Psoas muscle (tissue), 8 donors: Measurements from ENCODE around the gene CTPS1. TPM values are rescaled to one million over a fixed set of nuclear protein-coding genes. Genes with fewer than 3 reads are reported as not detected.

Experiments used
- ATAC-seq, 4 donors: fragments of 200-7000 bp; cut with Tn5 transposase; one replicate each; pipeline ENCODE4 v1.9.1; 2020; ENCODE audit warnings: moderate library complexity in 3 of 4, mild to moderate bottlenecking in 2 of 4
- DNase-seq, 2 donors: peaks; one replicate each; pipeline ENCODE4 v3.0.0-alpha.2; 2020
- H3K27ac ChIP-seq: fragments of 200-600 bp; one replicate; pipeline ENCODE4 v1.8.0; 2022
- H3K27me3 ChIP-seq, 3 donors: fragments of 200-600 bp in 1 of 3; one replicate each; pipeline versions ENCODE4 v1.6.1 to v1.8.0; 2013 to 2022; ENCODE audit warnings: low read length in 2 of 3, mild to moderate bottlenecking in 2 of 3, moderate library complexity in 1 of 3; ENCODE audit not compliant: insufficient read depth in 3 of 3
- H3K36me3 ChIP-seq, 2 donors: fragments of 200-600 bp in 1 of 2; one replicate each; pipeline versions ENCODE4 v1.6.1 to v1.8.0; 2013 to 2022; ENCODE audit warnings: low read depth in 1 of 2, mild to moderate bottlenecking in 1 of 2, moderate library complexity in 1 of 2; ENCODE audit not compliant: insufficient read depth in 1 of 2
- H3K4me1 ChIP-seq: fragments of 200-600 bp; one replicate; pipeline ENCODE4 v1.8.0; 2022
- H3K4me3 ChIP-seq: fragments of 200-600 bp; one replicate; pipeline ENCODE4 v1.8.0; 2022; ENCODE audit warnings: mild to moderate bottlenecking
- H3K9me3 ChIP-seq: fragments of 200-600 bp; one replicate; pipeline ENCODE4 v1.8.0; 2022
- WGBS, 3 donors: extraction: QIAGEN DNeasy Blood & Tissue Kit; methylation state at CpG; one replicate each; pipeline versions ENCODE4 v1.1.6 to v1.1.7; 2013; 5-methylcytosine and 5-hydroxymethylcytosine counted together
- intact Hi-C, 2 donors: fragments of 100-400 bp; cut with DNase I; formaldehyde crosslinking; loops; one replicate each; pipeline versions ENCODE4 v1.11.0 to v1.14.2; 2022
- polyA plus RNA-seq, 3 donors: library from polyadenylated mRNA; stranded (reverse); fragments of 200-250 nt; gene quantifications; one replicate each; pipeline ENCODE4 v1.2.3, GENCODE V29; 2013
- total RNA-seq, 4 donors: library from RNA; stranded (reverse); fragmentation: NEBNext Ultra II Directional in 2 of 4; extraction: Animal tissue kit (Norgen Biotek cat#: 25700) in 2 of 4; gene quantifications; one replicate each; pipeline versions ENCODE4 v1.2.1 to v1.2.4, GENCODE V29; 2021 to 2023
- TF ChIP-seq, protein P1 (sequence below): fragments of 200-600 bp; IDR thresholded peaks from one replicate; pipeline ENCODE4 v1.8.0; 2022; ENCODE audit warnings: antibody characterized with exemption
- donor health status: healthy with polysubstance abuse.
- donor health status: DM: no; HTN: no; CAD: no; lungs with moderate emphysema.
- donor health status: Bipolar disorder and iron deficiency.
- donor health status: healthy.
- donor health status: DM: yes; HTN: yes; CAD: no.
- donor health status: DM: no; HTN: no; CAD: no.
- donor health status: DM: no; HTN: no; CAD: no.
- donor health status: DM: yes; HTN: yes; CAD: no.

The CTPS1 gene
- total and polyA plus RNA-seq, 7 donors: 8.0 to 43.5 (median 20.8) TPM

DNA sequence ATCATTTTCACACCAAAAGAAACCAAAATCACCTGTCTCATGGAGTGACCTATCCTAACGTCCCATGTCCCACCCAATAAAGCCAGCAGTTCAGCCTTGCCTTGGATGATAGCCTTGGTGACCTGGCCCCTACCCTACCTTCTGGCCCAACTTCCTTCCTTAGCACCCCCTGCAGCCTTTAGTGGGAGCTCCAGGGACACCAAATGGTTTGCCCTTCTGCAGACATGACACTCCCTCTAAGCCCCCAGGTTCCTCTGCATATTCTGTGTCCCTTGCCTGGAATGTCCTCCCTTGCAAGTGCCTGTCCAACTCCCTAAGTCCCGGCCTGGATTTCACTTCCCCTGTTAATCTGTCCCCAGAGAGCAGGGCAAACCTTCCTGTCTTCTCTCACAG is 39.9 kb downstream of the CTPS1 start:
- WGBS, 3 donors: 57% methylated on average over 2 of the region's 2 CpGs
- H3K4me3 ChIP-seq: no peak overlapping the region
- peaks cover 0 to 20% of the 10 kb centered on the region in 2 donors for H3K36me3 ChIP-seq
- H3K4me1 ChIP-seq: no peaks in the 10 kb centered on the region
- no peaks in the 10 kb centered on the region for H3K9me3 ChIP-seq
- no peak for ATAC-seq
- H3K27me3 ChIP-seq: no peaks in the 10 kb centered on the region
- no peak for DNase-seq
- no peak overlapping the region for H3K27ac ChIP-seq
- TF ChIP-seq, protein P1, sequence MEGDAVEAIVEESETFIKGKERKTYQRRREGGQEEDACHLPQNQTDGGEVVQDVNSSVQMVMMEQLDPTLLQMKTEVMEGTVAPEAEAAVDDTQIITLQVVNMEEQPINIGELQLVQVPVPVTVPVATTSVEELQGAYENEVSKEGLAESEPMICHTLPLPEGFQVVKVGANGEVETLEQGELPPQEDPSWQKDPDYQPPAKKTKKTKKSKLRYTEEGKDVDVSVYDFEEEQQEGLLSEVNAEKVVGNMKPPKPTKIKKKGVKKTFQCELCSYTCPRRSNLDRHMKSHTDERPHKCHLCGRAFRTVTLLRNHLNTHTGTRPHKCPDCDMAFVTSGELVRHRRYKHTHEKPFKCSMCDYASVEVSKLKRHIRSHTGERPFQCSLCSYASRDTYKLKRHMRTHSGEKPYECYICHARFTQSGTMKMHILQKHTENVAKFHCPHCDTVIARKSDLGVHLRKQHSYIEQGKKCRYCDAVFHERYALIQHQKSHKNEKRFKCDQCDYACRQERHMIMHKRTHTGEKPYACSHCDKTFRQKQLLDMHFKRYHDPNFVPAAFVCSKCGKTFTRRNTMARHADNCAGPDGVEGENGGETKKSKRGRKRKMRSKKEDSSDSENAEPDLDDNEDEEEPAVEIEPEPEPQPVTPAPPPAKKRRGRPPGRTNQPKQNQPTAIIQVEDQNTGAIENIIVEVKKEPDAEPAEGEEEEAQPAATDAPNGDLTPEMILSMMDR: no peak
- intact Hi-C loops: loop anchor here in 1 of 2 donors (10.0 kb wide), 1 partner anchor 215 kb away; no protein-coding TSS in a partner anchor

GRCh38 chr1:41020109-41020576 is 40.6 kb downstream of the CTPS1 start:
- WGBS, 3 donors: 90 to 94% (median 91%) methylated on average over 17 of the region's 17 CpGs
- TF ChIP-seq, protein P1: no peak
- intact Hi-C loops: no loop called here

DNA sequence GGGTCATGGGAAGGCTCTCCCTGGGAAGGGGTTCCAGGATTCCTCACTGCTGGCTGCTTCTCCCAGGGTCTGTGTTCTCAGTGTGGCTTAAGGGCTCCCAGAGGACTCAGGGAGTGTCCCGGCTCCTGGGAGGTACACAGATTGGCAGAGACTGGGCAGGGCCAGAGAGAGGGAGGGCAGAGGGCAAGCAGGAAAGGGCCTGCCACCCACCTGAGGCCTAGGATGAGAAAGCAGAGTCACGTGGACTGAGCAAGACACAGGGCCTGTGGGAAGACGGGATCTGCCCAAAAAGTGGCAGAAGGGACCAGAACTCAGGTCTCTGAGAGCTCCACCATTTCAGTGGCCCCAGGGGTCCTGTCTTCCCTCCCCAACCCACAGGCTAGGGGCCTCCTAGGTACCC is 41.2 kb downstream of the CTPS1 start:
- TF ChIP-seq, protein P1: no peak
- H3K4me3 ChIP-seq: no peak overlapping the region
- ATAC-seq (no peak), DNase-seq (no peak)
- H3K27me3 ChIP-seq: no peaks in the 10 kb centered on the region
- H3K27ac ChIP-seq: no peak overlapping the region
- H3K36me3 ChIP-seq: peaks cover 0 to 33% of the 10 kb centered on the region in 2 donors
- 68 to 79% (median 76%) methylated on average over 3 of the region's 3 CpGs for WGBS, 3 donors
- H3K9me3 ChIP-seq: no peaks in the 10 kb centered on the region
- intact Hi-C loops: no loop called here
- H3K4me1 ChIP-seq: no peaks in the 10 kb centered on the region

More at GRCh38 chr1:41020109-41020576, 40.6 kb downstream of the CTPS1 start:
- Histone ChIP-seq H3K27me3 (no peaks in the 10 kb centered on the region), H3K36me3 (peaks cover 0 to 28% of the 10 kb centered on the region in 2 donors), H3K4me1 (no peaks in the 10 kb centered on the region), H3K27ac (no peak overlapping the region), H3K4me3 (no peak overlapping the region), H3K9me3 (no peaks in the 10 kb centered on the region)
- ATAC-seq (no peak), DNase-seq (no peak)

GRCh38 chr1:41021526-41022308 is 42.2 kb downstream of the CTPS1 start, which contains the start of gene SLFNL1:
Gene SLFNL1, minus strand, starts transcription at chr1:41021725. Its CDS starts 1,065 bp downstream, at chr1:41020660.
- peaks cover 0 to 43% of the 10 kb centered on the region in 2 donors for H3K36me3 ChIP-seq
- H3K27ac ChIP-seq: no peak within 1 kb of the TSS
- TF ChIP-seq, protein P1: no peak
- no peaks in the 10 kb centered on the region for H3K4me1 ChIP-seq
- DNase-seq: no peak
- H3K27me3 ChIP-seq: no peaks in the 10 kb centered on the region
- 56 to 66% (median 59%) methylated on average over 12 of the region's 12 CpGs for WGBS, 3 donors
- intact Hi-C loops: no loop called here
- no peak within 1 kb of the TSS for H3K4me3 ChIP-seq
- H3K9me3 ChIP-seq: no peaks in the 10 kb centered on the region
- ATAC-seq: peak in 1 of 4 donors; percentile 21
